Measurements from ENCODE around the gene SSBP3.

DNA sequence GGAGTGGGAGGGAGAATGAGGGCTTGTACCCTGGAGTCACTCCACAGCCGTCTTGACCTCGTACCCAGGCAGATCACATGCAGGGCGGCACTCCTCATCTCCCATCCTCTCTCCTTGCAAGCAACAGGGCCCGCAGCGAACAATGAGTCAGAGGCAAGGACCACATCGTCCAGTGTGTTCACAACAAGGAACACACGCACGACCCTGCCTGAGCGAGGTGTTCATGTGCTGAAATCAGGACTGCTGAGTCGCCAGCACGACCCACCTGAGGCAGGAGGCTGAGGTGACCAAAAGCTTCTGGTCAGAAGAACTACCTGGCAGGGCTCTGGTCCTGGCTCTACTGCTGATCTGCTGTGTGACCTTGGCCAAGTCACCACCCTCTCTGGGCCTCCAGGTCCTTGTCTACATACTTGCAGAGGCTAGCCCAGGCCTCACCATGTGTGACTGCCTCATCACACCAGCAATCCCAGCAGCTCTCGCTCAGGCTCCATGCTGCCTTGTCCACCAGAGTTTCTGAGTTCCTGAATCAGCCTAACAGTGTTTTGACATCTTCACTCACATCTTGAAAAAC is 78.0 kb downstream of the SSBP3 start:
- TF ChIP-seq, protein P1, sequence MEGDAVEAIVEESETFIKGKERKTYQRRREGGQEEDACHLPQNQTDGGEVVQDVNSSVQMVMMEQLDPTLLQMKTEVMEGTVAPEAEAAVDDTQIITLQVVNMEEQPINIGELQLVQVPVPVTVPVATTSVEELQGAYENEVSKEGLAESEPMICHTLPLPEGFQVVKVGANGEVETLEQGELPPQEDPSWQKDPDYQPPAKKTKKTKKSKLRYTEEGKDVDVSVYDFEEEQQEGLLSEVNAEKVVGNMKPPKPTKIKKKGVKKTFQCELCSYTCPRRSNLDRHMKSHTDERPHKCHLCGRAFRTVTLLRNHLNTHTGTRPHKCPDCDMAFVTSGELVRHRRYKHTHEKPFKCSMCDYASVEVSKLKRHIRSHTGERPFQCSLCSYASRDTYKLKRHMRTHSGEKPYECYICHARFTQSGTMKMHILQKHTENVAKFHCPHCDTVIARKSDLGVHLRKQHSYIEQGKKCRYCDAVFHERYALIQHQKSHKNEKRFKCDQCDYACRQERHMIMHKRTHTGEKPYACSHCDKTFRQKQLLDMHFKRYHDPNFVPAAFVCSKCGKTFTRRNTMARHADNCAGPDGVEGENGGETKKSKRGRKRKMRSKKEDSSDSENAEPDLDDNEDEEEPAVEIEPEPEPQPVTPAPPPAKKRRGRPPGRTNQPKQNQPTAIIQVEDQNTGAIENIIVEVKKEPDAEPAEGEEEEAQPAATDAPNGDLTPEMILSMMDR (IDR thresholded peaks at IDR 0.05), result no peak
- TF ChIP-seq POLR2A (IDR thresholded peaks at IDR 0.05; ENCODE audit: low read depth), result no peak
- TF ChIP-seq EP300 (IDR thresholded peaks at IDR 0.05), result no peak
- peak; percentile 39 to 52 for TF ChIP-seq POLR2AphosphoS5 (IDR thresholded peaks at IDR 0.05)
